Sigmoid colon (tissue), 4 donors: ENCODE results near the gene THSD7A.

ENCODE experiments used
- CTCF ChIP-seq, 4 experiments: fragments of 450-650 bp in 3 of 4; fragments of 200-600 bp in 1 of 4; IDR thresholded peaks; one replicate each; pipeline ENCODE4 v1.5.1; 2016 to 2019; ENCODE audit warnings: antibody characterized with exemption in 4 of 4, mild to moderate bottlenecking in 3 of 4, moderate library complexity in 2 of 4
- EP300 ChIP-seq, 4 donors: sonication (generic); formaldehyde crosslinking; IDR thresholded peaks; one replicate each; pipeline ENCODE4 v1.6.1; 2017; ENCODE audit warnings: antibody characterized with exemption in 4 of 4
- POLR2A ChIP-seq, 2 donors: fragments of 450-650 bp; IDR thresholded peaks; one replicate each; pipeline ENCODE4 v1.6.1; 2016; ENCODE audit warnings: antibody characterized with exemption in 2 of 2, mild to moderate bottlenecking in 2 of 2, moderate library complexity in 2 of 2
- POLR2AphosphoS5 ChIP-seq, 4 donors: sonication (generic); formaldehyde crosslinking; IDR thresholded peaks; one replicate each; pipeline ENCODE4 v1.6.1; 2017; ENCODE audit warnings: antibody characterized with exemption in 4 of 4

- no peak for TF ChIP-seq CTCF (IDR thresholded peaks at IDR 0.05)
- no peak for TF ChIP-seq EP300 (IDR thresholded peaks at IDR 0.05)
- no peak for TF ChIP-seq POLR2A (IDR thresholded peaks at IDR 0.05)
- TF ChIP-seq POLR2AphosphoS5 (IDR thresholded peaks at IDR 0.05), result no peak
These were observed 133.6 kb downstream of the THSD7A start for GRCh38 chr7:11698384-11698871.
